ENCODE measurements around the gene LBHD2.

LBHD2 gene

DNA sequence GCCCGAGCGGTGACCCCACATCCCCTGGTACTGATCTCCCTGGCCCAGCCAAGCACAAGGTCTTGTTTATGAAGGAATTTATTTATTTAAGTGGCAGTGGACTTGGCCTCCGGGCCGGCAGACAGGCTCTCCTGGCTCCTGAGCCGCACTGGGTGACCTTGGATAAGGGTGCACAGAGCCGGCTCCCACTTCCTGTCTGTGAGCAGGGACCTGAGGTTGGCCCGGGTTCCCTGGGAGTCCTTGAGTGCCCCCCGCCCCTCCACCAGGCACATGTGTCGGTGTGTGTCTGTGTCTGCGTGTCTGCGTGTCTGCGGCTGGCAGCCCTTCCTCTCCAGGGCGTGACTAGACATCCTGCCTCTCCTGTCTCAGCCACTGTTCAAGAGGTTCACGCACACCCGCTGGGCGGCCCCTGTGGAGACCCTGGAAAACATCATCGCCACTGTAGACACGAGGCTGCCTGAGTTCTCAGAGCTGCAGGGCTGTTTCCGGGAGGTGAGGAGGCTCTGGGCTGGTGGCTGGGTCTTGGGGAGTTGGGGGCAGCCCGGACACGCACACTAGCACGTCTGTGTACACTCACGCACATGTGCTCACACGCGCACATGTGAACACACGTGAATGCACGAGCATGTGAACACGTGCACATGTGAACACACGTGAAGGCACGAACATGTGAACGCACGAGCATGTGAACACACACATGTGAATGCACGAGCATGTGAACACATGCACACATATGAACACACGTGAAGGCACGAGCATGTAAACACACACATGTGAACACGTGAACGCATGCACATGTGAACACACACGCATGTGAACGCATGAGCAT lies 48.6 kb downstream of the LBHD2 start:
- DNase-seq (ENCODE audit: low read depth, low spot score) = no peak

- no peak for DNase-seq (ENCODE audit: low read depth, low spot score)
Observed at GRCh38 chr14:103133210-103134140, 49.5 kb downstream of the LBHD2 start.

GRCh38 chr14:103134405-103134804 lies 50.4 kb downstream of the LBHD2 start:
- DNase-seq (ENCODE audit: low read depth, low spot score) = no peak

- no peak for DNase-seq (ENCODE audit: low read depth, low spot score)
Observed at GRCh38 chr14:103134919-103135318, 50.9 kb downstream of the LBHD2 start.

GRCh38 chr14:103135333-103136260 lies 51.6 kb downstream of the LBHD2 start:
- DNase-seq (ENCODE audit: low read depth, low spot score) = no peak

GRCh38 chr14:103136388-103137271 lies 52.6 kb downstream of the LBHD2 start:
- DNase-seq (ENCODE audit: low read depth, low spot score) = no peak

GRCh38 chr14:103137689-103138300 lies 53.8 kb downstream of the LBHD2 start:
- DNase-seq (ENCODE audit: low read depth, low spot score) = no peak

DNA sequence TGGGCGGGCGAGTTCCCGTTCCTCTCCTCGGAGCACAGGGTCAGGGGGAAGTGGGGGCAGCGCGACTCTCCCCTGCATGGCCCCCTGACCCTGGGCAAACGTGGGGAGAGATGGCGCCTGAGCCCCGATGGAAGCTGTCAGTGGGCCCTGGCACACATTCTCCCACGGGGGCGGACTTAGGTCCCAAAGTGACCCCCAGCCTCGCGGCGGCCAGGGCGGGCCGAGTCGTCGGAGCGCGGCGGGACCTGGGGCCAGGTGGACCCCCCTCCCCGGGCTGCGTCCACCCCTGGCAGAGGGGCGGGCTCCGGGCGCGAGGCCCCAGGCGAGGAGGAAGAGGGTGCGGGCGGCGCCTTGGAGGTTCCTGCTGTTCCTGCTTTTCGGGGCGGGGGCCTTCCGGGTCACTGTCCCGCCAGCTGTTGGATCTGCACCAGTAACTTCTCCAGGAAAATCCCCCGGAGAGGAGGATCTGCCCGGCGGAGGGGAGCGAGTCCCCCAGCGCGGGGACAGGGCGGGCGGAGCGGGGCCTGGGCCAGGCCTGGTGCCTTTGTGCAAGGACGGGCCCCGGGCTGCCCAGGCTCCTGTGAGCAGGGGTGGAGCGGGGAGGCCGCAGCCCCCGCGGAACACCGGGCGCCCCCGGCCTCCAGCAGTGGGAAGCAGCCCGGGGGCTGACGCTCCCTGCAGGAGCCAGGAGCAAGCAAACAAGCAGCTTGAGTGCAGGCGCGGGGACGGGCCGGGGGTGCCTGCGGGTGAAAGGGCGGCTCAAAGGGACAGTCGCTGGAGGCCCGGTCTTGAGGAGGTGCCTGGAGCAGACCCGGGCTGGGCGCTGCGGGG lies 54.5 kb downstream of the LBHD2 start:
- DNase-seq (ENCODE audit: low read depth, low spot score) = no peak

DNA sequence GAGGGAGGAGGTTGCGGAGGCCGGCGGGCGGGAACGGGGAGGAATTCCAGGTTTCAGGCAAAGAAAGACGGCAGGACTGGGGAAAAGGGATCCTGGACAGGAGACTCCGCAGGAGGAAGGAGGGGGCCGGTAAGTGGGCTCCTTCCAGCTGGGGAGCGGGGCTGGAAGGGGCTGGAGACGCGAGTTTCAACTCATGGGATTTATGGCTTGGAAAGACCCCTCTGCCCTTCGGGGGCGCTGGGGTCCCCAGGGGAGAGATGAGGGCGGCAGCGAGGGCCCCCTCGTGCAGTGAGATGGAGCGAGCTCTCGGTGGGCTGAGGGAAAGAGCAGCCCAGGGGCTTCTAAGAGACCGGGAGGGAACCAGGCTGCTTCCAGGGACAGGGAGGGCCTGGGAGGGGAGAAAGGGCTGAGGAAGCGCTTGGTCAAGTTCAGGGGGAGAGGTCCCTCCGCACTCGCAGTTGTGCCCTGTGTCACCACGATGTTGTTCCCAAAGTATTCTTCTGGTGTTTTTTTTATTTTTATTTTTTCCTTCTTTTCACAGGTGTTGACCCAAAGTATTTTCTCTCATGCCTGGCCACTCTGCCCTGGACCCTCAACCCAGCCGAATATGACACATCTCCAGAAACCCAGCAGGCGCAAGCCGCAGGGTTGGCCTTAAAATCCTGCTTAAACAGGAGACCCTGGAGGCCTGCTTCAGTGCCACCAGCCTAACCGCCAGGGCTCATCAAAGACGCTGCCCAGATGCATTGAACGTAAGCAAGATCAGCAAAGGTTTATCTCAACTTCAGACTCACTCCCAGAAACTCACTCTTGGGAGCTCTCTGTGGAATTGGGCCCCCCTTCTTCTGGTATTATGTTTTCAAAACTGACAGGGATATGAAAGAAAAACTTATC lies 55.4 kb downstream of the LBHD2 start:
- DNase-seq (ENCODE audit: low read depth, low spot score) = no peak
